Measurements from ENCODE around the gene HOXC13. TPM values are rescaled to one million over a fixed set of nuclear protein-coding genes. Genes with fewer than 3 reads are reported as not detected.

Gene HOXC13
- total RNA-seq, 3 donors from 2014 or later (not counting 1 experiment from before 2014, with no cell fraction given), result not detected

- H3K4me3 ChIP-seq (ENCODE audit: low read length), result no peak overlapping the region
- 6% methylated on average over 2 of the region's 2 CpGs for WGBS (ENCODE audit: insufficient coverage)
- Mint-ChIP-seq H3K36me3 (peaks cover 18% of the 10 kb centered on the region), H3K4me3 (peak overlapping the region; percentile 32), H3K27ac (no peak overlapping the region), H3K4me1 (peaks cover 42 to 44% of the 10 kb centered on the region in 2 donors), H3K27me3 (ENCODE audit: low read depth in 2 of 2) (peaks cover 75 to 96% of the 10 kb centered on the region in 2 donors), H3K9me3 (no peaks in the 10 kb centered on the region)
- TF ChIP-seq CTCF (IDR thresholded peaks at IDR 0.05), result no peak
- DNase-seq (no peak), ATAC-seq (no peak)
- H3K27me3 ChIP-seq (ENCODE audit: control insufficient read depth, insufficient read depth, low read length), result peaks cover 96% of the 10 kb centered on the region
- no peak overlapping the region for H3K27ac ChIP-seq (ENCODE audit: low read length)
- intact Hi-C loops (cut with micrococcal nuclease), result no loop called here
- no peaks in the 10 kb centered on the region for H3K9me3 ChIP-seq (ENCODE audit: control insufficient read depth, insufficient read depth, low read length)
- H3K36me3 ChIP-seq (ENCODE audit: control insufficient read depth, insufficient read depth, low read length), result no peaks in the 10 kb centered on the region
- peaks cover 33% of the 10 kb centered on the region for H3K4me1 ChIP-seq (ENCODE audit: control insufficient read depth, insufficient read depth, low read length)
These were observed 25.7 kb downstream of the HOXC13 start for GRCh38 chr12:53964315-53964713.

- Mint-ChIP-seq H3K4me1 (peaks cover 32 to 35% of the 10 kb centered on the region in 2 donors), H3K9me3 (no peaks in the 10 kb centered on the region), H3K36me3 (peaks cover 8% of the 10 kb centered on the region), H3K27ac (no peak overlapping the region), H3K27me3 (ENCODE audit: low read depth in 2 of 2) (peaks cover 73 to 94% of the 10 kb centered on the region in 2 donors), H3K4me3 (peak overlapping the region; percentile 4)
- no peak for ATAC-seq
- no peak for TF ChIP-seq CTCF (IDR thresholded peaks at IDR 0.05)
- intact Hi-C loops (cut with micrococcal nuclease), result no loop called here
- no peak for DNase-seq
- Histone ChIP-seq H3K4me3 (ENCODE audit: low read length) (no peak overlapping the region), H3K36me3 (ENCODE audit: control insufficient read depth, insufficient read depth, low read length) (no peaks in the 10 kb centered on the region), H3K27me3 (ENCODE audit: control insufficient read depth, insufficient read depth, low read length) (peaks cover 96% of the 10 kb centered on the region), H3K27ac (ENCODE audit: low read length) (no peak overlapping the region), H3K9me3 (ENCODE audit: control insufficient read depth, insufficient read depth, low read length) (no peaks in the 10 kb centered on the region), H3K4me1 (ENCODE audit: control insufficient read depth, insufficient read depth, low read length) (peaks cover 29% of the 10 kb centered on the region)
- WGBS (ENCODE audit: insufficient coverage), result 7% methylated on average over 18 of the region's 18 CpGs
These were observed 26.9 kb downstream of the HOXC13 start for GRCh38 chr12:53965281-53966084.

GRCh38 chr12:53966085-53966384, 27.4 kb downstream of the HOXC13 start:
- H3K27ac ChIP-seq (ENCODE audit: low read length), result no peak overlapping the region
- WGBS (ENCODE audit: insufficient coverage), result 13% methylated on average over 13 of the region's 15 CpGs
- ATAC-seq (no peak), DNase-seq (no peak)
- intact Hi-C loops (cut with micrococcal nuclease), result no loop called here
- H3K27me3 Mint-ChIP-seq (ENCODE audit: low read depth in 2 of 2), result peaks cover 77 to 95% of the 10 kb centered on the region in 2 donors
- H3K9me3 ChIP-seq (ENCODE audit: control insufficient read depth, insufficient read depth, low read length), result no peaks in the 10 kb centered on the region
- H3K4me1 Mint-ChIP-seq, result peaks cover 31 to 33% of the 10 kb centered on the region in 2 donors
- H3K36me3 ChIP-seq (ENCODE audit: control insufficient read depth, insufficient read depth, low read length), result no peaks in the 10 kb centered on the region
- H3K27ac Mint-ChIP-seq, result no peak overlapping the region
- no peak for TF ChIP-seq CTCF (IDR thresholded peaks at IDR 0.05)
- no peaks in the 10 kb centered on the region for H3K9me3 Mint-ChIP-seq
- H3K4me3 ChIP-seq (ENCODE audit: low read length), result no peak overlapping the region
- H3K27me3 ChIP-seq (ENCODE audit: control insufficient read depth, insufficient read depth, low read length), result peaks cover 98% of the 10 kb centered on the region
- H3K36me3 Mint-ChIP-seq, result peaks cover 7% of the 10 kb centered on the region
- H3K4me3 Mint-ChIP-seq, result no peak overlapping the region
- peaks cover 23% of the 10 kb centered on the region for H3K4me1 ChIP-seq (ENCODE audit: control insufficient read depth, insufficient read depth, low read length)

Data from natural killer cell (primary cell).